Fibroblast of mammary gland (primary cell): ENCODE results near the gene CAB39.
A peak's percentile ranks its signal among the peaks of the same experiment; 100 is the strongest.

Experiments
- DNase-seq: peaks from one replicate; pipeline ENCODE4 v3.0.0-alpha.2; 2010; ENCODE audit warnings: low read depth
- H3K4me3 ChIP-seq: 2 replicates; pipeline ENCODE4 v1.5.1; 2011; ENCODE audit warnings: low read depth, mild to moderate bottlenecking, low read length, moderate library complexity; ENCODE audit not compliant: control insufficient read depth
- TF ChIP-seq, protein P1 (sequence below): conservative IDR thresholded peaks from 2 replicates; pipeline ENCODE4 v1.5.1; 2011; ENCODE audit warnings: low read depth, low read length, inconsistent platforms; ENCODE audit not compliant: control insufficient read depth, insufficient read depth

Gene CAB39

DNA sequence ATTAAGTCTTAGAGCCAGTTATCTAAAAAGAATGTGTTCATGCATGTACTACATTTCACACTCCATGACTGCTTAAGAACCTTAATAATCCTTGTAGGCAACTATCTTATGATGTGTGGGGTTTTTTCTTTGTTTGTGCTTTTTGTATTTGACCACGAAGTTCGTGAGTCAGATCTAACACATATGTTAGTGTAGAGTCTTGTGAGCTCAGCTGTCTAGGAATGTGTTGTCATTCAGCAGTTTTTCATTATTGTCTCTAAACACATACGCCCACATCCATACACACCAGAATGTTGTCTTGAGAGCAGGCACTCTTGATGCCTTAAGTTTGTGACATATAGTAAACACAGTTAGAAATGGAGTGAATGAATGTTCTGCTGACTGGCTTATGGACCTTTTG lies 38.4 kb downstream of the CAB39 start:
- TF ChIP-seq, protein P1, sequence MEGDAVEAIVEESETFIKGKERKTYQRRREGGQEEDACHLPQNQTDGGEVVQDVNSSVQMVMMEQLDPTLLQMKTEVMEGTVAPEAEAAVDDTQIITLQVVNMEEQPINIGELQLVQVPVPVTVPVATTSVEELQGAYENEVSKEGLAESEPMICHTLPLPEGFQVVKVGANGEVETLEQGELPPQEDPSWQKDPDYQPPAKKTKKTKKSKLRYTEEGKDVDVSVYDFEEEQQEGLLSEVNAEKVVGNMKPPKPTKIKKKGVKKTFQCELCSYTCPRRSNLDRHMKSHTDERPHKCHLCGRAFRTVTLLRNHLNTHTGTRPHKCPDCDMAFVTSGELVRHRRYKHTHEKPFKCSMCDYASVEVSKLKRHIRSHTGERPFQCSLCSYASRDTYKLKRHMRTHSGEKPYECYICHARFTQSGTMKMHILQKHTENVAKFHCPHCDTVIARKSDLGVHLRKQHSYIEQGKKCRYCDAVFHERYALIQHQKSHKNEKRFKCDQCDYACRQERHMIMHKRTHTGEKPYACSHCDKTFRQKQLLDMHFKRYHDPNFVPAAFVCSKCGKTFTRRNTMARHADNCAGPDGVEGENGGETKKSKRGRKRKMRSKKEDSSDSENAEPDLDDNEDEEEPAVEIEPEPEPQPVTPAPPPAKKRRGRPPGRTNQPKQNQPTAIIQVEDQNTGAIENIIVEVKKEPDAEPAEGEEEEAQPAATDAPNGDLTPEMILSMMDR = no peak
- peak; percentile 90 for DNase-seq
- H3K4me3 ChIP-seq = no peak overlapping the region

DNA sequence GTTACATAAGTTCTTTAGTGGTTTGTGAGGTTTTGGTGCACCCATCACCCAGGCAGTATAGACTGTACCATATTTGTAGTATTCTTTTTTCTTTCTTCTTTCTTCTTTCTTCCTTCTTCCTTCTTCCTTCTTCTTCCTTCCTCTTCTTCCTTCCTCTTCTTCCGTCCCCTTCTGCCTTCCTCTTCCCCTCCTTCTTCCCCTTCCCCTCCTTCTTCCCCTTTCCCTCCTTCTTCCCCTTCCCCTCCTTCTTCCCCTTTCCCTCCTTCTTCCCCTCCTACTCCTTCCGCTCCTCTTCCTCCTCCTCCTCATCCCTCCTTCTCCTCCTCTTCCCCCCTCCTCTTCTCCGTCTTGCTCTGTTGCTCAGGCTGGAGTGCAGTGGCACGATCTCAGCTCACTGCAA lies 41.6 kb downstream of the CAB39 start:
- TF ChIP-seq, protein P1 = no peak
- no peak for DNase-seq
- H3K4me3 ChIP-seq = no peak overlapping the region

DNA sequence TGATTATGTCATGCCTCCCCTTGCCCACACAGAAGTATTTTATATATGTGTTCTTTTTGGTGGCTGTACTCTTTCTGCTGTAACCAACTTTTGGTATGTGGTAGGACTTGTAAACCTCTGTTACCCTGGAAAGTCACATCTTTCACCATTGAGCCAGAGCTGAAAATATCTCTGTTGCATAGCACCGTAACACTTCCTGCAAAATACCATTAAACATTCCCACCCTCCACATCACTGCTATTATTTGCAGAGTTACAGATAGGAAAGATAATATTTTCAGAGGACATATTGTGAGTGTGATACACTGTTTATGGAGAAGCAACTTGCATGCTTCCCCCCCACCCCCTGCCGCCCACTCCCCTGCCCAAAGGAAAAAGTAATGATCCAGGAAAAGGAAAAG lies 44.8 kb downstream of the CAB39 start:
- TF ChIP-seq, protein P1 = no peak
- DNase-seq = no peak
- H3K4me3 ChIP-seq = no peak overlapping the region

GRCh38 chr2:230758566-230759480 lies 46.2 kb downstream of the CAB39 start:
- peak; percentile 91 for DNase-seq
- TF ChIP-seq, protein P1 = no peak
- no peak overlapping the region for H3K4me3 ChIP-seq

DNA sequence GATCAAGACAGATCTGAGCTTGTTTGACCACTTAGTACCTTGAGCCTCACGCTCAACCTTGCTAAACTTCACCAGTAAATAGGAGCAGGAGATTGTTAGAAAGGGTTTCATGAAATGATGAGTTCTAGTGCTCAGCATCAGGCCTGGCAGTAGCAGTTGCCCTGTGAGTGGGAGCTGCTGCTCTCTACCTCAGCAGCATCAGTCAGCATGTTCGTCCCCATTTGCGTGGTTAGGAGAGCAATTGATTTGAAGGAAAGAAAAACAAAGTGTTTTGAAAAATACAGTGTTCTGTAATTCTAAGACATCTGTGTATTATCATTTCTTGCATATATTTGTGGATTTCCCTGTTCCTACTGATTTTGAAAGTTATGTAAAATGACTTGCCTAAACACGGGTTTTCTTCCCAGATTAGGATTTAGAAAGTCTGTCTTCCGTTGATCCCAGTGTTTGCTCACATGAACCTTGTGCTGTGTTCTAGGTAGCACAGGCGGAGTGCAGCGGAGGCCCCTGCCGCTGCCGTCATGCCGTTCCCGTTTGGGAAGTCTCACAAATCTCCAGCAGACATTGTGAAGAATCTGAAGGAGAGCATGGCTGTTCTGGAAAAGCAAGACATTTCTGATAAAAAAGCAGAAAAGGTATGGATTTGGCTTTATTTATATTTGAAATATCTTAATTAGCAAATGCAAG lies 47.0 kb downstream of the CAB39 start:
- H3K4me3 ChIP-seq = no peak overlapping the region
- no peak for DNase-seq
- TF ChIP-seq, protein P1 = no peak

GRCh38 chr2:230761704-230762103 lies 49.1 kb downstream of the CAB39 start:
- DNase-seq = no peak
- TF ChIP-seq, protein P1 = no peak
- no peak overlapping the region for H3K4me3 ChIP-seq
